ENCODE results near the gene HTR2A. TPM values are rescaled to one million over a fixed set of nuclear protein-coding genes. Genes with fewer than 3 reads are reported as not detected.
"Not testable (repeated sequence)": the region's sequence is repeated elsewhere in the genome, so short reads cannot be mapped to it uniquely, and the experiment has no call there.

HTR2A gene
- total RNA-seq, 1 donor from 2014 or later, result 0.19 TPM

DNA sequence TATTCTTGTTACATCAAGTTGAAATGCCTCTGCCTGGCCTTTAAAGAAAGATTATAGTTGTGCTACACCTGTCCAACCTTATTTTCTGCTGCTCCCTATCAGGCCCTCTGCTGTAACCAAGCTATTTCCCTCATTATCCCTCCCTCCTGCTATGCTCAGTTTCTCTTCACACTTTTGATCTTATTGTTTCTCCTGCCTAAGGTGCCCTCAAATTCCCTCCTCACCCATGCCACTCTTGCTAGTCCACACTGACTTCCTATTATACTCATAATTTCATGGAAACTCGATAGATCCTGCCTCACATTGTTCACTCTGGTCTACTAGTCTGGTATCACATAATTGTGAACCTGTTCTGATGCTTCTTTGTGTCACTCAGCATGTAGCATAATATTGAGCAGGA lies 80.5 kb downstream of the HTR2A start:
- Mint-ChIP-seq H3K36me3 (no peaks in the 10 kb centered on the region), H3K4me1 (no peaks in the 10 kb centered on the region), H3K4me3 (no peak overlapping the region), H3K27me3 (ENCODE audit: insufficient read depth, low read depth) (no peaks in the 10 kb centered on the region), H3K9me3 (peaks cover 4% of the 10 kb centered on the region), H3K27ac (no peak overlapping the region)
- Histone ChIP-seq H3K79me2 (ENCODE audit: low read depth) (no peaks in the 10 kb centered on the region), H3K4me2 (no peak overlapping the region), H3K9me3 (ENCODE audit: low read depth) (peaks cover 12% of the 10 kb centered on the region), H2AFZ (replicated peaks) (no peak overlapping the region), H3K27me3 (no peaks in the 10 kb centered on the region), H3K9ac (no peak overlapping the region), H3K36me3 (peaks cover 3% of the 10 kb centered on the region), H3K27ac (no peak overlapping the region), H4K20me1 (ENCODE audit: low read depth) (no peaks in the 10 kb centered on the region), H3F3A (ENCODE audit: low read depth) (no peaks in the 10 kb centered on the region), H3K4me3 (no peak overlapping the region), H3K4me1 (peaks cover 14% of the 10 kb centered on the region)
- no peak for DNase-seq (ENCODE audit: low spot score)
- TF ChIP-seq CTCF (IDR thresholded peaks at IDR 0.05) (no peak), EZH2 (IDR thresholded peaks at IDR 0.05) (no peak), EZH2phosphoT487 (IDR thresholded peaks at IDR 0.05) (no peak)

DNA sequence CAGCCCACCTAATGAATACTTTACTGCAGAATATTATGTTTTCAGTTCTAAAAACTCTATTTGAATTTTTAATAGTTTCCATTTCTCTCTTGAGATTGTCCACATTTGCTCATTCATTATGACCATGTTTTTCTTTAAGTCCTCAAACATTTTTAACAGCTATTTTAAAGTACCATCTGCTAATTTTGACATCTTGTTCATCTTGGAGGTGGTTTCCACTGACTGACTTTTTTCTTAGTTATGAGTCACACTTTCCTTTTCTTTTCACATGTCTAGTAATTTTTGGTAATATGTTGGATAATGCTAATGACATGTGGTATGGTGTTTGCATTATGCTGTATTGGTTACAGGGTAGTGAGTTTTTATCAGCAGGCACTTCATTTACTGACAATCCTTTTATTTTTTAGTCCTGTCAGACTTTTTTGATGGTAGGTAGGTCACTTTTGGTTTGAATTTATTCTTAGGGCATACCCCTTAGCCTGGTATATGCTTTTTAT lies 84.5 kb downstream of the HTR2A start:
- DNase-seq (ENCODE audit: low spot score), result no peak
- H3K27ac ChIP-seq, result no peak overlapping the region
- H3K4me3 ChIP-seq, result no peak overlapping the region
- Mint-ChIP-seq H3K4me1 (no peaks in the 10 kb centered on the region), H3K27me3 (ENCODE audit: insufficient read depth, low read depth) (peaks cover 2% of the 10 kb centered on the region), H3K9me3 (peaks cover 8% of the 10 kb centered on the region), H3K27ac (no peak overlapping the region), H3K36me3 (no peaks in the 10 kb centered on the region), H3K4me3 (no peak overlapping the region)
- H3K27me3 ChIP-seq, result no peaks in the 10 kb centered on the region
- no peak overlapping the region for H3K9ac ChIP-seq
- H3K9me3 ChIP-seq (ENCODE audit: low read depth), result peaks cover 16% of the 10 kb centered on the region
- H3K79me2 ChIP-seq (ENCODE audit: low read depth), result no peaks in the 10 kb centered on the region
- H3K4me1 ChIP-seq, result peaks cover 9% of the 10 kb centered on the region
- H3K4me2 ChIP-seq, result no peak overlapping the region
- H3F3A ChIP-seq (ENCODE audit: low read depth), result no peaks in the 10 kb centered on the region
- H4K20me1 ChIP-seq (ENCODE audit: low read depth), result no peaks in the 10 kb centered on the region
- H3K36me3 ChIP-seq, result peaks cover 3% of the 10 kb centered on the region
- no peak for TF ChIP-seq EZH2 (IDR thresholded peaks at IDR 0.05)
- TF ChIP-seq CTCF (IDR thresholded peaks at IDR 0.05), result no peak
- TF ChIP-seq EZH2phosphoT487 (IDR thresholded peaks at IDR 0.05), result no peak
- no peak overlapping the region for H2AFZ ChIP-seq (replicated peaks)

DNA sequence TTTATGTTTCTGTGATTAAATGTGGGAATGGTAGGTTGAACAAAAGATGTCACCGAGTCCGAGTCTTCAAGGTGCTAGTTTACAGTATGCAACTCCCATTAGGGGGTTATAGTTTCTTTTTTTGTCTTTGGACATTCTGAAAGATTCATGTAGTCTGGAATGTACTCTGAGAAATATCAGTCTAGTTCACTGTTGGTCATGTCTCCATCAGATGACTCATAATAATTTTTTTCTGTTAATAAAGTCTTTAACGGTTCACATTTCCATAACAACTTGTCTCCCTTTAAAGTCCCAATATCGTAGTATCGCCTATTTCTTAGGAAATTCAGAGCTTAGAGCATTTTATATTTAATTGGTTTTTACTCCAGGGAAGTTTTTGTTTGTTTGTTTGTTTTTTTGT lies 86.4 kb downstream of the HTR2A start:
- no peak overlapping the region for H3K27ac ChIP-seq
- no peak for TF ChIP-seq EZH2 (IDR thresholded peaks at IDR 0.05)
- TF ChIP-seq EZH2phosphoT487 (IDR thresholded peaks at IDR 0.05), result no peak
- no peak for TF ChIP-seq CTCF (IDR thresholded peaks at IDR 0.05)
- H3K4me2 ChIP-seq, result no peak overlapping the region
- peaks cover 3% of the 10 kb centered on the region for H3K36me3 ChIP-seq
- Mint-ChIP-seq H3K27ac (no peak overlapping the region), H3K9me3 (peaks cover 8% of the 10 kb centered on the region), H3K36me3 (no peaks in the 10 kb centered on the region), H3K4me1 (no peaks in the 10 kb centered on the region), H3K4me3 (no peak overlapping the region), H3K27me3 (ENCODE audit: insufficient read depth, low read depth) (peaks cover 2% of the 10 kb centered on the region)
- no peak overlapping the region for H2AFZ ChIP-seq (replicated peaks)
- H3F3A ChIP-seq (ENCODE audit: low read depth), result no peaks in the 10 kb centered on the region
- no peak overlapping the region for H3K9ac ChIP-seq
- H4K20me1 ChIP-seq (ENCODE audit: low read depth), result no peaks in the 10 kb centered on the region
- no peaks in the 10 kb centered on the region for H3K4me1 ChIP-seq
- no peaks in the 10 kb centered on the region for H3K27me3 ChIP-seq
- H3K79me2 ChIP-seq (ENCODE audit: low read depth), result no peaks in the 10 kb centered on the region
- DNase-seq (ENCODE audit: low spot score), result no peak
- H3K9me3 ChIP-seq (ENCODE audit: low read depth), result peaks cover 16% of the 10 kb centered on the region
- H3K4me3 ChIP-seq, result no peak overlapping the region

GRCh38 chr13:46804921-46805320 lies 91.9 kb downstream of the HTR2A start:
- H3K27ac ChIP-seq; H3K9me3 Mint-ChIP-seq; H3K9me3 ChIP-seq (ENCODE audit: low read depth); H4K20me1 ChIP-seq (ENCODE audit: low read depth); H3K36me3 Mint-ChIP-seq; H3K79me2 ChIP-seq (ENCODE audit: low read depth); H3K4me3 ChIP-seq; H3K36me3 ChIP-seq; DNase-seq (ENCODE audit: low spot score); H3K27me3 Mint-ChIP-seq (ENCODE audit: insufficient read depth, low read depth); H3F3A ChIP-seq (ENCODE audit: low read depth); H3K4me1 ChIP-seq; H3K4me3 Mint-ChIP-seq; H2AFZ ChIP-seq (replicated peaks); H3K27me3 ChIP-seq; H3K9ac ChIP-seq; H3K4me1 Mint-ChIP-seq; H3K27ac Mint-ChIP-seq; H3K4me2 ChIP-seq: not testable (repeated sequence)

Data from neural progenitor cell (in vitro differentiated cells).